Hepatocyte (in vitro differentiated cells): ENCODE measurements around the gene AZU1.

ENCODE experiments used
- EZH2phosphoT487 ChIP-seq: fragments of 200-600 bp; sonication (generic); IDR thresholded peaks from one replicate; pipeline ENCODE4 v1.6.1; 2018; ENCODE audit warnings: antibody characterized with exemption, mild to moderate bottlenecking, low read depth, moderate library complexity; ENCODE audit not compliant: unreplicated experiment, severe bottlenecking
- TF ChIP-seq, protein P1 (sequence below): fragments of 200-600 bp; sonication (generic); IDR thresholded peaks from 2 replicates; pipeline ENCODE4 v1.5.1; 2016; ENCODE audit warnings: antibody characterized with exemption, mild to moderate bottlenecking; ENCODE audit not compliant: poor library complexity

DNA sequence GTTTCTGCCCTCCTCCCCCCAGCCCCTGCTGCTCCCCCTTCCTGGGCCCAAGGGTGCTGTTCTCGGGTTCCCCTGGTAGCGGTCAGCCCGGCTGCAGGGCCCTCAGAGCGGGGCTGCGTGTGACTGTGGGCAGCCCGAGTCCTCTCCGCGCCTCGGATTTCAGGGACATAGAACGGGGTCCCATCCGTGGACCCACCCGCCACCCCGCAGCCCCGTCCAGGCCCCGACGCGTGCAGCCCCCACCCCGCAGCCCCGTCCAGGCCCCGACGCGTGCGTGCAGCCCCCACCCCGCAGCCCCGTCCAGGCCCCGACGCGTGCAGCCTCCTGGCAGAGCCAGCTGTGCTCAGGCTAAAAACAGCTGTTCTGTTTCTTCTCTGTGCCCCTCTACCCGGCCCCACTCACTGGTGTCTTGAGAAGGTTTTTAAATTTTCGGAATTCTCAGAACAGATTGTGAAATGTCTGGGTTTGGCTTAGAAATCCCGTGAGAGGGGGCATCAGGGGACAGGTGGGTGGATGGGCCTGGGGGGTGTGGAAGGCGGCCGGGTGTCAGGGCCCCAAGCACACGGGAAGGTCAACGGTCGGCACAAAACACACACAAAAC, 7.7 kb downstream of the AZU1 start:
- TF ChIP-seq, protein P1, sequence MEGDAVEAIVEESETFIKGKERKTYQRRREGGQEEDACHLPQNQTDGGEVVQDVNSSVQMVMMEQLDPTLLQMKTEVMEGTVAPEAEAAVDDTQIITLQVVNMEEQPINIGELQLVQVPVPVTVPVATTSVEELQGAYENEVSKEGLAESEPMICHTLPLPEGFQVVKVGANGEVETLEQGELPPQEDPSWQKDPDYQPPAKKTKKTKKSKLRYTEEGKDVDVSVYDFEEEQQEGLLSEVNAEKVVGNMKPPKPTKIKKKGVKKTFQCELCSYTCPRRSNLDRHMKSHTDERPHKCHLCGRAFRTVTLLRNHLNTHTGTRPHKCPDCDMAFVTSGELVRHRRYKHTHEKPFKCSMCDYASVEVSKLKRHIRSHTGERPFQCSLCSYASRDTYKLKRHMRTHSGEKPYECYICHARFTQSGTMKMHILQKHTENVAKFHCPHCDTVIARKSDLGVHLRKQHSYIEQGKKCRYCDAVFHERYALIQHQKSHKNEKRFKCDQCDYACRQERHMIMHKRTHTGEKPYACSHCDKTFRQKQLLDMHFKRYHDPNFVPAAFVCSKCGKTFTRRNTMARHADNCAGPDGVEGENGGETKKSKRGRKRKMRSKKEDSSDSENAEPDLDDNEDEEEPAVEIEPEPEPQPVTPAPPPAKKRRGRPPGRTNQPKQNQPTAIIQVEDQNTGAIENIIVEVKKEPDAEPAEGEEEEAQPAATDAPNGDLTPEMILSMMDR: no peak
- no peak for TF ChIP-seq EZH2phosphoT487
